HG03135 (cell line): ENCODE data around the gene CBY3.
"Not testable (repeated sequence)": the region's sequence is repeated elsewhere in the genome, so short reads cannot be mapped to it uniquely, and the experiment has no call there.

ENCODE experiments used
- ATAC-seq: cut with Tn5 transposase; IDR thresholded peaks from one replicate; pipeline ENCODE4 v1.9.1; 2021; ENCODE audit warnings: mild to moderate bottlenecking, moderate library complexity; ENCODE audit not compliant: unreplicated experiment

The CBY3 gene

DNA sequence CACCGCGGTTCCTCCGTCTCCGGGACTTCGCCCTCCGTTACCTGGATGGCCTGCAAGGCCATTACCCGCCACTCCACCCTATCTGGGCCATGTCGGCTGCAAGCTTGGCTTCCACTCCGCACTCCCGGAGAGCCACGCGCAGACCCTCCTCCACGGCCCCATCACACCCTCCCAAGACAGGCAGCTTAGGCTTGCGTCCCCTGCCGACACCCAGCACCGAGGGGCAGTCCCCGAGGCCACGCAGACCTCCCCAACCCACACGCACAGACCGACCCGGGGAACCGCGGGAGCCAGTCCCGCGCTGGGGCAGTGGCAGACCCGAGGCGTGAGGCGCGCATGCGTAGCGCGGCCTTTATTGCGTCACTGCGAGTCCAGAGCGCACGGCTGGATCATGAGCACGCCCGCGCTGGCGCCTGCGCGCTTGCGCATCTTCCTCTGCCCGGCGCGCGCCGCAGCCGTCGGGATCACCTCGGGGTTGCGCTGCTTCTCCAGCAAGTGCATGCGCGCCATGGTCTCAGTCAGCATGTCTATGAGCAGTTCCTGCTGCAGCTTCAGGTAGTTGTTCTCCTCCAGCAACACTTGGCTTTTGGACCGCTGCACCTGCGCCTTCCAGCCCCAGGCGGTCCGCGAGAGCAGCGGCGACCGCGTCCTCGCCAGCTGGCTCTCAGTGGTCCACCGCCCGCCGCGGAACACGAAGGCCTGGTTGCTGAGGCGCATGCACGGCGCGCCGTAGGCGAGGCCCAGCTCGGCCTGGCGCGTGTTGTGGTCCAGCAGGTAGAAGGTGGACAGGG is 2.4 kb downstream of the CBY3 start:
- ATAC-seq, result peak; percentile 91

DNA sequence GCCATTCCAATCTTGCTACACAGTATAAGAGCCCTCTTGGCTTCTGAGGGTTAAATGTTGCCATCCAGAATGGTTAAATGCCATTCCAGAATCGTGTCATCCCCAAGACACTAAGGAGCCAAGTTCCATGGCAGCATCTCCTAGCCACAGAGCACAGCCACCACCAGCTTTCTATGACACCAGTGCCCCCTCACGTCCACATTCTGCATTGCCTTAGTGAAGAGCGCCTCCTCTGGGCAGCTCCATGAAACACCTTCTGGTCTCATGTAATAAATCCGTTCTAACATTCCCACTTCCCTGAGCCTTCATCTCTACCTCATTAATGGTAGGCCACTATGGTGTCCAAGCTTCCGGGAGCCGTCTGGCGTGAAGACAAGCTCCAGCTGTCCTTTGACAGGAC is 12.4 kb downstream of the CBY3 start:
- peak; percentile 55 for ATAC-seq

- not testable (repeated sequence) for ATAC-seq
These were observed 19.2 kb downstream of the CBY3 start for GRCh38 chr5:179661647-179662046.

- peak; percentile 52 for ATAC-seq
These were observed 22.5 kb downstream of the CBY3 start for GRCh38 chr5:179658179-179658856.

DNA sequence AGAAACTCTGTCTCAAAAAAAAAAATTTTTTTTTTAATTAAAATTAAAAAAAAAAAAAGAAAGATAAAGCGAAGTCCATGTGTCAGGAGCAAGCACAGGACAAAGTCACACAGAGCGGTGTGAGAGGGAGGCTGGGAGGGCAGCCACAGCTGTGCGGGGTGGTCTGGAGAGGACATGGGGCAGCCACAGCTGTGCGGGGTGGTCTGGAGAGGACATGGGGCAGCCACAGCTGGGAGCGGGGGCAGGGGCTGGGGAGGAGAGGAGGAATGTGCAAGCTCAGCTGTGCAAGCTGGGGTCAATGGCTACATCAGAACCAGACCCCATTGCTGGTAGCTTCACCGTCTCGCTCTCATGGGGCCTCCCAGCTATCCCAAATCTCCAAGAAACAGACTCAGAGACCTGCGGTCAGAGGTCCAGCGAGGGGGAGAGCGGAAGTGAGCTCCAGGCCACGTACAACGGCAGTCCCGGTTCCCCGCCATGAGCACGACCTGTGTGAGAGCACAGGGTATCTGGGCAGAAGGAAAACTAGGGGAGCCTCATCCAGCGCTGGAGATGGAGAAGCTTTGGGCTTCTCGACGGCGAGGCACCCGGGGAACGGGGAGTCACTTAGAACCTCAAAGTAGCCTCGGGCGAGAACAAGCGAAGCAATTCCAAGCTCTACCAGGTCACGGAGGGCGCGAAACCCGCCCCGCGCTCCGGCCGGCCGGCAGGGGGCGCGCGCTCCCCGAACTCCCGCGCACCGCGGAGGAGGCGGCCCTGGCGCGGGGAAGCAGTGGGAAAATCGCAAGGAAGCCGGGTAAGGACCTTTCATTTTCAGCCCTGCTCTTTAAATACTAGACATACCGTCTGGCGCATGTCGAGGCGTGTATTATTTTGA is 23.3 kb downstream of the CBY3 start:
- ATAC-seq, result peak; percentile 95

- ATAC-seq, result not testable (repeated sequence)
These were observed 27.7 kb downstream of the CBY3 start for GRCh38 chr5:179653135-179653534.

- ATAC-seq, result not testable (repeated sequence)
These were observed 30.6 kb downstream of the CBY3 start for GRCh38 chr5:179650245-179650644.

- not testable (repeated sequence) for ATAC-seq
These were observed 31.6 kb downstream of the CBY3 start for GRCh38 chr5:179649166-179649703.

DNA sequence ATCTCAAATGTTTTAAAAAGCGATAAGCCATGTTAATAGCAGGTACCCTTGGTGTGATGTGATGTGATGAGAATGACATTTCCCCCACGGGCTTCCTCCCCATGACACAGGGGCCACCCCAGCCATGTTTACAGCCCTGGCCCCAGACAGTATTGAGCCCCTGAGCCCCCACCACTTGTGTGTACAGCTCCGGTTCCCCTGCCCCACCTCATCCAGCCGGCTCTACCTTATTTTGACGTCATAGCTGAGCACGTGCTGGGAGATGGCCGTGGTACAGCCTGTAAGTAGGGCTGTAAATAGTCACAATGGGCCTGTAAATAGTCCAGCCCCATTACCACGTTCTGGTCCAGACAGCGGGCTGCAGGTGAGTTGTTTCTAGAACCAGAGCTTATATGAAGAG is 32.4 kb downstream of the CBY3 start:
- ATAC-seq, result no peak

DNA sequence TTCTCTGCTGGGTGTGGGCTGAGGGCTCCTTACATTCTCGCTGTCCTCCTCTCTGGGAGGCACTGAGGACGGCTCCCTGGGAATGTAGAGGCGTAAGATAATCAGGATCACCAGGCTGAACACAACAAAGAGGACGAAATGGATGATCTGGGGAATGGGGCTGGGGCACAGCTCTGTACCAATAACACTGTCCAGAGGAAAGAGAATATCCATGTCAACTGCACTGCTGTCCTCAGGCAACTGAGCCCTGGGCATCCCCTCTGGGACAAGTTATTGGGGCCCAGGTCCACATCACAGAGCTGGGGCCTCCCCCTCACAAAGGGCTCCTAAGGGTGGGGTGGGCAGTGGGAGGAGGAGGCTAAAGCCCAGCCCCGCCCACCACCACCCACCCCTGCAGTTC is 36.1 kb downstream of the CBY3 start:
- ATAC-seq, result not testable (repeated sequence)

DNA sequence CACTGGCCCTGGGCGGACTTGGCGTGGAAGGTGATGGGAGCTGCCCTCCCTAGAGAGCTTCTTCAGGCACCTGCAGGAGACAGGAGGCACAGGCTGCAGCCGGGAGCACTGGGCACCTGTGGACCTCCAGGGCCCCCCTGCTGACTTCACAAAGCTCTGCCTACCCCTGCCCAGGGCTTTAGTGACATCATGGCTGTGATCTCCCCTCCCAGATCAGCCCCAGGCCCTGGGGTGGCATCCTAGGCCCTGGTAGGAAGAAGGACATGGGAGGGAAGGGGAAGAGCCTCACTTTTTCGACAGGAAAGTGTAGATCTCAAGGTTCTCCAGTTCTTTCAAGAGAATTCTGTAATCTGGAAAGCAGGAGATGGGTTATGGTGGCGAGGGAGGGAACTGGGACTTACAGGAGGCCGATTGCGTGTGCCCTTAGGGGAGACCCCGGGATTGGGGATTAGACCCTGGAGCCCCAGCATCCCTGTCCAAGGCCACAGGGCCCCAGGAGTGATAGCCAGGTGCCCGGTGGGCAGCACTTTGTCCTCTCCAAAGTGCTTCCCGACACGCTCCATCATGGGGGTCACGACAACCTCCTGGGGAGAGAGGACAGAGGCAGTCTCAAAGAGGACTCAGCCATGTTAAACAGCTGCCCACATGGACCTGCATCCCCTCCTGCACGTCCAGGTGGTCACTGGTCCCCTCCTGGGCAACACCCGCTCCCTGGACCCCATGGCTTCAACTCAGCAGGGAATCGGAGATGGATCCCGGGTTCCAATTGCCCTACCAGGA is 37.5 kb downstream of the CBY3 start:
- ATAC-seq, result not testable (repeated sequence)

GRCh38 chr5:179642626-179643025 is 38.2 kb downstream of the CBY3 start:
- ATAC-seq, result not testable (repeated sequence)

DNA sequence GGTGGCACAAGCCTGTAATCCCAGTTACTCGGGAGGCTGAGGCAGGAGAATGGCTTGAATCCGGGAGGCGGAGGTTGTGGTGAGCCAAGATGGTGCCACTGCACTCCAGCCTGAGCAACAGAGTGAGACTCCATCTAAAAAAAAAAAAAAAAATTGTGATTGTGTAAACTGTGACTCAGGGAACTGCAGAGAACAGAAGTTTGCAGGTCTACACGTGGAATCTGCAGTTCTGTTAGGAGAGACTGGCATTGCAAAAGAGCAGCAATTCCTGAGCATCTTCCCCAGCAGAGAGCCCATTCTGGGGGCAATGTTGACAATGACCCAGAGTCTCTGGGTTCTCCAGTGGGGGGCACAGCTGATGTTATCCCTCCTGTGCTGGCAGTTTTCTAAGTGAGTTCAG is 39.1 kb downstream of the CBY3 start:
- ATAC-seq, result not testable (repeated sequence)

GRCh38 chr5:179639296-179639695 is 41.5 kb downstream of the CBY3 start:
- ATAC-seq, result not testable (repeated sequence)

DNA sequence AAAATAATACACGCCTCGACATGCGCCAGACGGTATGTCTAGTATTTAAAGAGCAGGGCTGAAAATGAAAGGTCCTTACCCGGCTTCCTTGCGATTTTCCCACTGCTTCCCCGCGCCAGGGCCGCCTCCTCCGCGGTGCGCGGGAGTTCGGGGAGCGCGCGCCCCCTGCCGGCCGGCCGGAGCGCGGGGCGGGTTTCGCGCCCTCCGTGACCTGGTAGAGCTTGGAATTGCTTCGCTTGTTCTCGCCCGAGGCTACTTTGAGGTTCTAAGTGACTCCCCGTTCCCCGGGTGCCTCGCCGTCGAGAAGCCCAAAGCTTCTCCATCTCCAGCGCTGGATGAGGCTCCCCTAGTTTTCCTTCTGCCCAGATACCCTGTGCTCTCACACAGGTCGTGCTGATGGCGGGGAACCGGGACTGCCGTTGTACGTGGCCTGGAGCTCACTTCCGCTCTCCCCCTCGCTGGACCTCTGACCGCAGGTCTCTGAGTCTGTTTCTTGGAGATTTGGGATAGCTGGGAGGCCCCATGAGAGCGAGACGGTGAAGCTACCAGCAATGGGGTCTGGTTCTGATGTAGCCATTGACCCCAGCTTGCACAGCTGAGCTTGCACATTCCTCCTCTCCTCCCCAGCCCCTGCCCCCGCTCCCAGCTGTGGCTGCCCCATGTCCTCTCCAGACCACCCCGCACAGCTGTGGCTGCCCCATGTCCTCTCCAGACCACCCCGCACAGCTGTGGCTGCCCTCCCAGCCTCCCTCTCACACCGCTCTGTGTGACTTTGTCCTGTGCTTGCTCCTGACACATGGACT is 46.3 kb downstream of the CBY3 start:
- ATAC-seq, result peak; percentile 90

DNA sequence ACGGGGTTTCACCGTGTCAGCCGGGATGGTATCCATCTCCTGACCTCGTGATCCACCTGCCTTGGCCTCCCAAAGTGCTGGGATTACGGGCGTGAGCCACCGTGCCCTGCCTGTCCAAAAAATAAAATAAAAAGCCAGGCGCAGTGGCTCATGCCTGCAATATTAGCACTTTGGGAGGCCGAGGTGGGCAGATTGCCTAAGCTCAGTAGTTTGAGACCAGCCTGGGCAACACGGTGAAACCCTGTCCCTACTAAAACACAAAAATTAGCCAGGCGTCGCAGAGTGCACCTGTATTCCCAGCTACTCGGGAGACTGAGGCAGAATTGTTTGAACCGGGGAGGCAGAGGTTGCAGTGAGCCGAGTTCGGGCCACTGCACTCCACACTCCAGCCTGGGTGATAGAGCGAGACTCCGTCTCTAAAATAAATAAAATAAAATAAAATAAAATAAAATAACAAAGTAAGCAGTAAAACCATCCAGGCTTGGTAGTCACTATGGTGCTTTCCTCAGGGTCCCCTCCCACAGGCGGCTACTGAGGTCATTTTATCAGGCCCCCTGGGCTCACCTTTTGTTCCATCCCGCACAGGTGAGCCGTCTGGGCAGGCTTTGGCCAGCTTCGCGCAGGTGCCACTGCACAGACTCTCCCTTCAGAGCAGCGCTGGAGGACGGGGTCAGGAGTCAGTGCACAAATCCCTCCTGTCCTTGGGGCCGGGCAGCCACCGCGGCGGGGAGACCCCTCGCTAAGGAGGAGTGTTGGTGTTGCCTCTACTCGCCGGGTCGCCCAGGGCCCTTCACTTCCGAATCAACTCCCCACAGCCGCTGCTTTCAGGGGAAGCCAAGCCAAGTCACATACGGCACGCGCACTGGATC is 47.1 kb downstream of the CBY3 start:
- ATAC-seq, result peak; percentile 61
